Dermis blood vessel endothelial cell (primary cell): ENCODE results near the gene TRIM23. TPM values are rescaled to one million over a fixed set of nuclear protein-coding genes. Genes with fewer than 3 reads are reported as not detected.

Experiments
- DNase-seq: peaks from one replicate; pipeline ENCODE4 v3.0.0; 2010
- total RNA-seq: library from RNA; depleted of rRNA; stranded (reverse); fragments of >200 nt; gene quantifications from 2 replicates; pipeline ENCODE4 v1.2.3, GENCODE V29; 2014

Gene TRIM23
- total RNA-seq, 1 donor from 2014 or later, result 24.7 TPM

- peak; percentile 30 for DNase-seq
Measured at GRCh38 chr5:65563777-65564176, 60.4 kb downstream of the TRIM23 start.

GRCh38 chr5:65562731-65563701 lies 61.1 kb downstream of the TRIM23 start, which contains the start of the genes CENPK and PPWD1:
CENPK (minus strand) TSS chr5:65563168; CDS start chr5:65554907, 8,261 bp downstream.
PPWD1 (plus strand) TSS chr5:65563296; CDS start chr5:65563311, 15 bp downstream.
- DNase-seq, result peak; percentile 98

GRCh38 chr5:65556718-65557117 lies 67.4 kb downstream of the TRIM23 start:
- no peak for DNase-seq

- no peak for DNase-seq
Measured at GRCh38 chr5:65556181-65556580, 68.0 kb downstream of the TRIM23 start.

- peak; percentile 33 for DNase-seq
Measured at GRCh38 chr5:65555287-65555686, 68.8 kb downstream of the TRIM23 start.

GRCh38 chr5:65553941-65554340 lies 70.2 kb downstream of the TRIM23 start:
- DNase-seq, result no peak

- DNase-seq, result no peak
Measured at GRCh38 chr5:65548281-65548680, 75.9 kb downstream of the TRIM23 start.

GRCh38 chr5:65546141-65546540 lies 78.0 kb downstream of the TRIM23 start:
- DNase-seq, result no peak

GRCh38 chr5:65544473-65544872 lies 79.7 kb downstream of the TRIM23 start:
- no peak for DNase-seq

- peak; percentile 32 for DNase-seq
Measured at GRCh38 chr5:65539827-65540226, 84.3 kb downstream of the TRIM23 start.

Other genes starting within 250 kb of the TRIM23 start
- 47.0 and 52.4 TPM in 2 replicates for gene ADAMTS6, start 142.4 kb downstream of the TRIM23 start, total RNA-seq
- 14.3 and 26.6 TPM in 2 replicates for gene CENPK, start 61.2 kb downstream of the TRIM23 start, total RNA-seq
- gene PPWD1, start 61.0 kb downstream of the TRIM23 start, total RNA-seq, result 49.5 and 53.6 TPM in 2 replicates
- gene SHLD3, start 694 bp upstream of the TRIM23 start, total RNA-seq, result 4.0 and 6.3 TPM in 2 replicates
- 29.0 and 29.3 TPM in 2 replicates for gene TRAPPC13, start 694 bp upstream of the TRIM23 start, total RNA-seq
- 12.1 and 20.1 TPM in 2 replicates for gene SGTB, start 97.8 kb upstream of the TRIM23 start, total RNA-seq
- 40.2 and 78.3 TPM in 2 replicates for gene NLN, start 97.9 kb upstream of the TRIM23 start, total RNA-seq